HCT116 (cell line): ENCODE results near the gene TAGLN2.

Experiments used
- ATF3 ChIP-seq: IDR thresholded peaks from 2 replicates; pipeline ENCODE4 v1.6.1; 2012
- CEBPB ChIP-seq: IDR thresholded peaks from 2 replicates; pipeline ENCODE4 v1.6.1; 2012; ENCODE audit warnings: low read depth
- CTCF ChIP-seq, 3 experiments: fragments of 200-600 bp in 1 of 3; sonication (generic) in 1 of 3; IDR thresholded peaks in 2 of 3; conservative IDR thresholded peaks in 1 of 3; 2 replicates each; pipeline ENCODE4 v1.5.1; 2012 to 2017; ENCODE audit warnings: low read depth in 2 of 3, low read length in 2 of 3, antibody characterized with exemption in 1 of 3, borderline replicate concordance in 1 of 3, control low read depth in 1 of 3, mild to moderate bottlenecking in 1 of 3, mixed read lengths in 1 of 3, mixed run types in 1 of 3, moderate library complexity in 1 of 3; ENCODE audit not compliant: insufficient read depth in 1 of 3
- EZH2 ChIP-seq: fragments of 200-600 bp; sonication (generic); IDR thresholded peaks from 2 replicates; pipeline ENCODE4 v1.6.1; 2017; ENCODE audit warnings: antibody characterized with exemption, mixed run types
- EZH2phosphoT487 ChIP-seq: fragments of 200-600 bp; IDR thresholded peaks from 2 replicates; pipeline ENCODE4 v1.6.1; 2018; ENCODE audit warnings: antibody characterized with exemption, borderline replicate concordance
- FOSL1 ChIP-seq: IDR thresholded peaks from 2 replicates; pipeline ENCODE4 v1.6.1; 2012; ENCODE audit warnings: low read depth
- JUND ChIP-seq: IDR thresholded peaks from 2 replicates; pipeline ENCODE4 v1.6.1; 2012
- MAX ChIP-seq: IDR thresholded peaks from 2 replicates; pipeline ENCODE4 v1.6.1; 2012
- POLR2A ChIP-seq: IDR thresholded peaks from 2 replicates; pipeline ENCODE4 v1.7.0; 2011; ENCODE audit warnings: borderline replicate concordance; ENCODE audit not compliant: insufficient read depth, insufficient read length; ENCODE audit errors: extremely low read depth
- POLR2AphosphoS5 ChIP-seq: IDR thresholded peaks from 2 replicates; pipeline ENCODE4 v1.6.1; 2011; ENCODE audit warnings: mild to moderate bottlenecking, low read depth, low read length, moderate library complexity
- SIN3A ChIP-seq: IDR thresholded peaks from 2 replicates; pipeline ENCODE4 v1.6.1; 2012; ENCODE audit warnings: low read depth
- SP1 ChIP-seq: IDR thresholded peaks from 2 replicates; pipeline ENCODE4 v1.6.1; 2012; ENCODE audit warnings: low read depth
- ZBTB33 ChIP-seq: IDR thresholded peaks from 2 replicates; pipeline ENCODE4 v1.6.1; 2011; ENCODE audit warnings: mild to moderate bottlenecking, low read length, moderate library complexity; ENCODE audit not compliant: insufficient replicate concordance; ENCODE audit errors: extremely low read depth
- ZNF274 ChIP-seq: fragments of 200-500 bp; sonication (Bioruptor generic); IDR thresholded peaks from 2 replicates; pipeline ENCODE4 v1.6.1; 2014; ENCODE audit warnings: mild to moderate bottlenecking, low read depth, low read length, inconsistent platforms

- TF ChIP-seq POLR2AphosphoS5 (no peak), ATF3 (no peak), CTCF (IDR thresholded peaks at IDR 0.05 in 2 of 3, conservative IDR thresholded peaks at IDR 0.05 in 1 of 3; ENCODE audit: borderline replicate concordance in 1 of 3, insufficient read depth in 1 of 3, low read depth in 2 of 3, low read length in 2 of 3) (no peak), JUND (no peak), FOSL1 (no peak), POLR2A (no peak), MAX (no peak), EZH2 (no peak), ZBTB33 (no peak), EZH2phosphoT487 (no peak), ZNF274 (no peak), SIN3A (no peak), SP1 (no peak), CEBPB (no peak)
Observed at GRCh38 chr1:159889202-159889601, 36.1 kb downstream of the TAGLN2 start.
